Measurements from ENCODE around the gene SCNN1A. TPM values are rescaled to one million over a fixed set of nuclear protein-coding genes. Genes with fewer than 3 reads are reported as not detected.

Gene SCNN1A
- total RNA-seq, 4 donors from 2014 or later, result 1.9 to 29.0 (median 15.7) TPM

DNA sequence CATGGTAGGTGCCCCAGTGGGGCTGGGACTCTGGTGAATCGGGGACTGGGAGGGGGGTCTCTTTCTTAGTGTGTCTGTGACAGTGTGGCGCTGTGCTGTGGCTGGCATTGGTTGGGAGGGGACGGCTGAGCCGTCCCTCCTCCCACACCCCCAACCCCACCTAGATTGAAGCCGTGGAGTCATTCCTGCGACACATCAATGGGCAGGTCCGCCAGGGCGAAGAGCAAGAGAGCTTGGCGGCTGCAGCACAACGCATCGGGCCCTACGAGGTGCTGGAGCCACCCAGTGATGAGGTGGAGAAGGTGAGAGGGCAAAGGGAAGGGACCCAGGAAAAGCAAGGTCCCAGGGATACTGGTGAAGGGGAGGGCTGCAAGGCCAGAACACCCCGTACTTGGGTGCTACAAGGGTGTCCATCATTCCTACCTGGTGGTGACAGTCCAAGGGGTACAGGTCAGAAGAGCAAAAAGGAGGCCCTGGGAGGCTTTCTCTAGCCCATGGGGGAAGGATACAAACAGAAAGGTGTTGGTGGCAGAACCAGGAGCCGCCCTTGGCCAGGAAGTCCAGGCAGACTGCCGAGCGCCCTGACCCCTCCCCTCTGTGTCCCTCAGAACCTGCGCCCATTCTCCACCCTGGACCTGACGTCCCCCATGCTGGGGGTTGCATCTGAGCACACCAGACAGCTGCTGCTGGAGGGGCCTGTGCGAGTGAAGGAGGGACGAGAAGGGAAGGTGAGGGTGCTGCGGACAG lies 57.5 kb downstream of the SCNN1A start:
- ATAC-seq (ENCODE audit: low FRiP score) (no peak), DNase-seq (ENCODE audit: low spot score) (no peak)
- TF ChIP-seq, protein P1, sequence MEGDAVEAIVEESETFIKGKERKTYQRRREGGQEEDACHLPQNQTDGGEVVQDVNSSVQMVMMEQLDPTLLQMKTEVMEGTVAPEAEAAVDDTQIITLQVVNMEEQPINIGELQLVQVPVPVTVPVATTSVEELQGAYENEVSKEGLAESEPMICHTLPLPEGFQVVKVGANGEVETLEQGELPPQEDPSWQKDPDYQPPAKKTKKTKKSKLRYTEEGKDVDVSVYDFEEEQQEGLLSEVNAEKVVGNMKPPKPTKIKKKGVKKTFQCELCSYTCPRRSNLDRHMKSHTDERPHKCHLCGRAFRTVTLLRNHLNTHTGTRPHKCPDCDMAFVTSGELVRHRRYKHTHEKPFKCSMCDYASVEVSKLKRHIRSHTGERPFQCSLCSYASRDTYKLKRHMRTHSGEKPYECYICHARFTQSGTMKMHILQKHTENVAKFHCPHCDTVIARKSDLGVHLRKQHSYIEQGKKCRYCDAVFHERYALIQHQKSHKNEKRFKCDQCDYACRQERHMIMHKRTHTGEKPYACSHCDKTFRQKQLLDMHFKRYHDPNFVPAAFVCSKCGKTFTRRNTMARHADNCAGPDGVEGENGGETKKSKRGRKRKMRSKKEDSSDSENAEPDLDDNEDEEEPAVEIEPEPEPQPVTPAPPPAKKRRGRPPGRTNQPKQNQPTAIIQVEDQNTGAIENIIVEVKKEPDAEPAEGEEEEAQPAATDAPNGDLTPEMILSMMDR (IDR thresholded peaks at IDR 0.05), result no peak

DNA sequence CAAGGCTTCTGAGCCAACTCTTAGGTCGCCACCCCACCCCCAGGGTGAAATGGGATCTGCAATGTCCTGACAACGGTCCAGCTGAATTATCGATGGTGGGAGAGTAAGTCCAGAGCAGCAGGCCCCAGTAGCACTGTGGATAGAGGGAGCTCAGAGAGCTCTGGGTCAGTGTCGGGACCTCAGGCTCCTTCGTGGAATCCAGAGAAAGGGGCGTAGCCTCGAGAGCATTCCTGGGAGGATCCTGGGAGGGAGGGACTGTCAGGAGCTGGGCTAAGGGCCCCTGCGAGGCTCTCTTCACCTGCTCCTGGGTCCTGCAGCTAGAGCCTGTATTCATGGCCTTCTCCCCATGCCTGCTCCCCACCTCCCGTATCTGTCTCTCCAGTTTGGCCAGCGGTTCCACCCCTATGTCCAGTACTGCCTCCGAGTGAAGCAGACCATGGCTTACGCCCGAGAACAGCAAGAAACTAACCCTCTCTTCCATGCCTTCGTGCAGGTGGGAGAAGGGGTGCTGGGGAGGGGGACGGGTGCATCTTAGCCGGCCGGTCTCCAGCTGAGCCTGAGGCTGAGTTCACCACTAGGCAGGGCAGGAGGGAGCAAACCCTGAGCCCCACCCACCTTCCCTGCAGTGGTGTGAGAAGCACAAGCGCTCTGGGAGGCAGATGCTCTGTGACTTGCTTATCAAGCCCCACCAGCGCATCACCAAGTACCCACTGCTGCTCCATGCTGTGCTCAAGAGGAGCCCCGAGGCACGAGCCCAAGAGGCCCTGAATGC lies 58.3 kb downstream of the SCNN1A start:
- DNase-seq (ENCODE audit: low spot score) (no peak), ATAC-seq (ENCODE audit: low FRiP score) (no peak)
- TF ChIP-seq, protein P1 (IDR thresholded peaks at IDR 0.05), result no peak

DNA sequence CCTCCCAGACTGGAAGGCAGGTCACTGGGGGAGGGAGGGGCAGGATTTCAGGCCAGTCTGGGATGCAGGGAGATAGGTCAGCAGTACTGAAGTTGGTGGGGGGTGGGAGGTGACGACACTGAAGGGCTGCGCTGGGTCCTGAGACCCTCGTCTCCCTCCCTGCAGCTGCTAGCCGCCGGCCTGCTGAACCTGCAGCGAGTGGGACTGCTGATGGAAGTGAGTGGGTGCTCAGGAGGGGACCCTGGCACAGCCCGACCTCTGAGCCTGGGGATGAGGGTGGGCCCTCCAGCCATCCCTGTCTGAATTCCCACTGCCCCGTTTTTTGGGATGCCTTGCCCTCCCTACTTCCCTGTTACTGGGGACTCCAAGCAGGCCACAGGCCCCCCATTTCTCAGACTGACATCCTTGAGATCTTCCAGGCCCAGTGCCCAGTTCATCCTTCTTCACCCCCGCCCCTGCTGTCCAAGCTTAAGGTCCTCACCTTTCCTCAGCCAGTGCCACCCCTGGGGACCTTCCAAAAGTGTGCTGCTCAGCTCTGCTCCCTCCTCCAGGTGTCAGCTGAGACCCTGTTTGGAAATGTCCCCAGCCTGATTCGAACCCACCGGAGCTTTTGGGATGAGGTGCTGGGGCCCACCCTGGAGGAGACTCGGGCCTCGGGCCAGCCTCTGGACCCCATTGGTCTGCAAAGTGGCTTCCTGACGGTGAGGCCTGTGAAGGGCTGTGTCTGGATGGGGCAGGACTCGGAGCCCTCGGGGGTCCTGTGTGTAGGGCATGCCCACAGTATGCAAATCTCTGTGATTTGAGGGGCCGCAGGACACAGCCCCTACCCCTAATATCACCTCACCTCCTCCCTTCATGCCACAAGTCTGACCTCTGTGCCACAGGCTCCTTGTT lies 59.4 kb downstream of the SCNN1A start:
- ATAC-seq (ENCODE audit: low FRiP score), result no peak
- TF ChIP-seq, protein P1 (IDR thresholded peaks at IDR 0.05), result no peak
- DNase-seq (ENCODE audit: low spot score), result no peak

DNA sequence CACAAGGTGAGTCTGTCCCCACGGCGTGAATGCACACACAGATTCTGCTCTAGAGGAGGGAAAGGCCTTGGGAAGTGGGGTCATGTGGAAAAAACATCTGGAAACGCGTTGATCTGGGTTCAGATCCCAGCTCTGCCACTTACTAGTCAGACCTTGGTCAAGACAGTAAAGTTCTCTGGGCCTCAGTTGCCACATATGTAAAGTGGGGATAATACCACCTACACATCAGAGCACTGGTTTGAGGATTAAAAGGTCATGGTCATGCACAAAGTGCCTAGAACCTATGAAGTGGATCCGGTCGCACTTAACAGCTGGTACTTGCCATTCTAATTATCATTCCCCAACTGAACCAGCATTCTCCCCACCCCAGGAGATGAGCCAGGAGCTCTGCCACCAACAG lies 60.2 kb downstream of the SCNN1A start:
- no peak for ATAC-seq (ENCODE audit: low FRiP score)
- no peak for DNase-seq (ENCODE audit: low spot score)
- TF ChIP-seq, protein P1 (IDR thresholded peaks at IDR 0.05), result no peak

DNA sequence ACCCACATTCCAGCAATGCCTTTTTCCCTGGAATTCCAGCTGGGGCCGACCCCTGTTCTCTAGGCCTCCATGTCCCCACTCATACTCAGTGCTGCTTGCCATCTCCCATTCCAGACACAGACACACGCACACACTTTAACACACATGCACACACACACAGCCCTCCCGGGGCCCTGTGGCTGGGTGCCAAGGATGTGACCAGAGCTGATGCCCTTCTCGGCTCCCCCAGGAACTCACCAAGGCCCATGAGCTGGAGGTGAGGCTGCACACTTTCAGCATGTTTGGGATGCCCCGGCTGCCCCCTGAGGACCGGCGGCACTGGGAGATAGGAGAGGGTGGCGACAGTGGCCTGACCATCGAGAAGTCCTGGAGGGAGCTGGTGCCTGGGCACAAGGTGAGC lies 60.6 kb downstream of the SCNN1A start:
- TF ChIP-seq, protein P1 (IDR thresholded peaks at IDR 0.05), result no peak
- no peak for ATAC-seq (ENCODE audit: low FRiP score)
- no peak for DNase-seq (ENCODE audit: low spot score)

DNA sequence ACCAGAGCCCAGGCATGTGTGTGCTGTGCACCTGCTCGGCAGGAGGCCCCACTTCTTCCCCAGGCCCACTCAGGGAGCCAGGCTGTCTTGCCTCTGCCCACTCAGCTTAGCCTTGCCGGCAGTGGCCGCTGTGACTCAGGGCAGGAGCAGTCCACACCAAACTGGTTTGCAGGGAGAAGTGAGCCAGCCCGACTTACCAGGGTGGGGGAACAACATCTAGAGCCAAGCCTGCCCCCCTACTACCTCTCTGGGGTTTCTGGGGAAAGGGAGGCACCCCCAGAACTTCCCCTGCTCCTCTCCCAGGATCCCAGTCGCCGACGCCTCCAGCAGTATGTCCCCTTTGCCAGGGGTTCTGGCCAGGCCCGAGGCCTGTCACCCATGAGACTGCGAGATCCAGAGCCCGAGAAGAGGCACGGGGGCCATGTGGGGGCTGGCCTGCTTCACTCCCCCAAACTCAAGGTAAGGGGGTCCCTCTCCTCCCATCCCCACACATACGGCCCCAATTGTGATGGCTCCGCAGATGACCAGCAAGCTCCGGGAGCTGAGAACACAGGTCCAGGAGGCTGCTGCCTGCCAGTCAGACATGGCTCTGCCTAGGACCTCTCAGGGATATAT lies 61.9 kb downstream of the SCNN1A start:
- ATAC-seq (ENCODE audit: low FRiP score) (no peak), DNase-seq (ENCODE audit: low spot score) (no peak)
- TF ChIP-seq, protein P1 (IDR thresholded peaks at IDR 0.05), result no peak
